Activated naive CD8-positive, alpha-beta T cell (primary cell): ENCODE results near the gene BRAF.
"Not testable (repeated sequence)": the region's sequence is repeated elsewhere in the genome, so short reads cannot be mapped to it uniquely, and the experiment has no call there.

ENCODE experiments used
- H3K27ac Mint-ChIP-seq: one replicate; pipeline ENCODE4 v1.8.0; 2021; ENCODE audit warnings: mixed read lengths
- H3K27me3 Mint-ChIP-seq: one replicate; pipeline ENCODE4 v1.8.0; 2021; ENCODE audit warnings: mixed read lengths
- H3K36me3 Mint-ChIP-seq: one replicate; pipeline ENCODE4 v1.8.0; 2021; ENCODE audit warnings: mixed read lengths
- H3K4me1 Mint-ChIP-seq: one replicate; pipeline ENCODE4 v1.8.0; 2021; ENCODE audit warnings: low read depth, mixed read lengths
- H3K4me3 Mint-ChIP-seq: one replicate; pipeline ENCODE4 v1.8.0; 2021; ENCODE audit warnings: mild to moderate bottlenecking, mixed read lengths
- H3K9me3 Mint-ChIP-seq: one replicate; pipeline ENCODE4 v1.8.0; 2021; ENCODE audit warnings: low read depth, mixed read lengths

BRAF gene

GRCh38 chr7:140685407-140686087, 239.2 kb downstream of the BRAF start:
- no peak overlapping the region for H3K4me3 Mint-ChIP-seq
- H3K9me3 Mint-ChIP-seq: no peaks in the 10 kb centered on the region
- H3K27ac Mint-ChIP-seq: no peak overlapping the region
- H3K36me3 Mint-ChIP-seq: peaks cover 5% of the 10 kb centered on the region
- no peaks in the 10 kb centered on the region for H3K4me1 Mint-ChIP-seq
- H3K27me3 Mint-ChIP-seq: no peaks in the 10 kb centered on the region

- Mint-ChIP-seq H3K36me3 (peaks cover 5% of the 10 kb centered on the region), H3K27me3 (no peaks in the 10 kb centered on the region), H3K4me1 (no peaks in the 10 kb centered on the region), H3K9me3 (no peaks in the 10 kb centered on the region), H3K27ac (no peak overlapping the region), H3K4me3 (no peak overlapping the region)
Measured at GRCh38 chr7:140684066-140684950, 240.4 kb downstream of the BRAF start.

GRCh38 chr7:140683657-140684056, 241.1 kb downstream of the BRAF start:
- Mint-ChIP-seq H3K36me3 (peaks cover 5% of the 10 kb centered on the region), H3K27ac (no peak overlapping the region), H3K4me3 (no peak overlapping the region), H3K27me3 (no peaks in the 10 kb centered on the region), H3K4me1 (no peaks in the 10 kb centered on the region), H3K9me3 (no peaks in the 10 kb centered on the region)

- Mint-ChIP-seq H3K4me1 (no peaks in the 10 kb centered on the region), H3K36me3 (peaks cover 8% of the 10 kb centered on the region), H3K9me3 (no peaks in the 10 kb centered on the region), H3K27ac (no peak overlapping the region), H3K4me3 (no peak overlapping the region), H3K27me3 (no peaks in the 10 kb centered on the region)
Measured at GRCh38 chr7:140681766-140682165, 243.0 kb downstream of the BRAF start.

- Mint-ChIP-seq H3K27me3 (no peaks in the 10 kb centered on the region), H3K4me1 (peaks cover 6% of the 10 kb centered on the region)
Measured at GRCh38 chr7:140680886-140681285, 243.8 kb downstream of the BRAF start.

GRCh38 chr7:140679186-140679585, 245.5 kb downstream of the BRAF start:
- Mint-ChIP-seq H3K36me3 (peaks cover 6% of the 10 kb centered on the region), H3K27ac (no peak overlapping the region), H3K4me3 (no peak overlapping the region)

More at GRCh38 chr7:140680886-140681285, 243.8 kb downstream of the BRAF start:
- no peaks in the 10 kb centered on the region for H3K9me3 Mint-ChIP-seq
- no peak overlapping the region for H3K27ac Mint-ChIP-seq
- H3K36me3 Mint-ChIP-seq: peaks cover 8% of the 10 kb centered on the region
- H3K4me3 Mint-ChIP-seq: no peak overlapping the region

GRCh38 chr7:140678816-140679130, 246.0 kb downstream of the BRAF start:
- Mint-ChIP-seq H3K4me1 (peaks cover 24% of the 10 kb centered on the region), H3K27me3 (no peaks in the 10 kb centered on the region), H3K27ac (no peak overlapping the region), H3K4me3 (no peak overlapping the region), H3K9me3 (no peaks in the 10 kb centered on the region), H3K36me3 (peaks cover 3% of the 10 kb centered on the region)

More at GRCh38 chr7:140679186-140679585, 245.5 kb downstream of the BRAF start:
- Mint-ChIP-seq H3K4me1 (peaks cover 20% of the 10 kb centered on the region), H3K9me3 (no peaks in the 10 kb centered on the region), H3K27me3 (no peaks in the 10 kb centered on the region)

- Mint-ChIP-seq H3K4me3 (no peak overlapping the region), H3K9me3 (no peaks in the 10 kb centered on the region), H3K36me3 (peaks cover 3% of the 10 kb centered on the region), H3K27me3 (no peaks in the 10 kb centered on the region), H3K27ac (no peak overlapping the region), H3K4me1 (peaks cover 26% of the 10 kb centered on the region)
Measured at GRCh38 chr7:140678081-140678815, 246.5 kb downstream of the BRAF start.

- Mint-ChIP-seq H3K4me1 (peaks cover 27% of the 10 kb centered on the region), H3K27me3 (no peaks in the 10 kb centered on the region), H3K9me3 (no peaks in the 10 kb centered on the region), H3K27ac (no peak overlapping the region), H3K4me3 (no peak overlapping the region), H3K36me3 (peaks cover 3% of the 10 kb centered on the region)
Measured at GRCh38 chr7:140677496-140677895, 247.2 kb downstream of the BRAF start.

GRCh38 chr7:140676956-140677355, 247.8 kb downstream of the BRAF start:
- H3K9me3 Mint-ChIP-seq, H3K4me3 Mint-ChIP-seq, H3K36me3 Mint-ChIP-seq, H3K27me3 Mint-ChIP-seq, H3K27ac Mint-ChIP-seq: not testable (repeated sequence)
- H3K4me1 Mint-ChIP-seq: peaks cover 33% of the 10 kb centered on the region

GRCh38 chr7:140676306-140676705, 248.4 kb downstream of the BRAF start:
- H3K9me3 Mint-ChIP-seq: no peaks in the 10 kb centered on the region
- H3K36me3 Mint-ChIP-seq: peaks cover 3% of the 10 kb centered on the region
- H3K27me3 Mint-ChIP-seq: no peaks in the 10 kb centered on the region
- peaks cover 33% of the 10 kb centered on the region for H3K4me1 Mint-ChIP-seq
- no peak overlapping the region for H3K4me3 Mint-ChIP-seq
- H3K27ac Mint-ChIP-seq: no peak overlapping the region

- peaks cover 33% of the 10 kb centered on the region for H3K4me1 Mint-ChIP-seq
- H3K4me3 Mint-ChIP-seq: peak overlapping the region; percentile 28
- no peaks in the 10 kb centered on the region for H3K9me3 Mint-ChIP-seq
- peaks cover 3% of the 10 kb centered on the region for H3K36me3 Mint-ChIP-seq
- no peak overlapping the region for H3K27ac Mint-ChIP-seq
- no peaks in the 10 kb centered on the region for H3K27me3 Mint-ChIP-seq
Measured at GRCh38 chr7:140675726-140676125, 249.0 kb downstream of the BRAF start.

GRCh38 chr7:140674899-140675701, 249.6 kb downstream of the BRAF start:
- H3K36me3 Mint-ChIP-seq: peaks cover 3% of the 10 kb centered on the region
- peak overlapping the region; percentile 90 for H3K4me3 Mint-ChIP-seq
- H3K4me1 Mint-ChIP-seq: peaks cover 33% of the 10 kb centered on the region
- no peaks in the 10 kb centered on the region for H3K9me3 Mint-ChIP-seq
- no peaks in the 10 kb centered on the region for H3K27me3 Mint-ChIP-seq
- no peak overlapping the region for H3K27ac Mint-ChIP-seq

GRCh38 chr7:140674356-140674800, 250.4 kb downstream of the BRAF start:
- peak overlapping the region; percentile 90 for H3K4me3 Mint-ChIP-seq
- H3K36me3 Mint-ChIP-seq: peaks cover 3% of the 10 kb centered on the region
- no peaks in the 10 kb centered on the region for H3K9me3 Mint-ChIP-seq
- H3K4me1 Mint-ChIP-seq: peaks cover 33% of the 10 kb centered on the region
- no peaks in the 10 kb centered on the region for H3K27me3 Mint-ChIP-seq
- H3K27ac Mint-ChIP-seq: peak overlapping the region; percentile 51
